Activated T-cell treated with anti-CD3 and anti-CD28 coated beads, Interleukin-2, amount 50 U/mL, for 1 hour (primary cell): ENCODE data around the gene TBC1D5.
"Not testable (repeated sequence)": the region's sequence is repeated elsewhere in the genome, so short reads cannot be mapped to it uniquely, and the experiment has no call there.

Experiments used
- DNase-seq: peaks from one replicate; pipeline ENCODE4 v3.0.0-alpha.2; 2020

Gene TBC1D5, protein sequence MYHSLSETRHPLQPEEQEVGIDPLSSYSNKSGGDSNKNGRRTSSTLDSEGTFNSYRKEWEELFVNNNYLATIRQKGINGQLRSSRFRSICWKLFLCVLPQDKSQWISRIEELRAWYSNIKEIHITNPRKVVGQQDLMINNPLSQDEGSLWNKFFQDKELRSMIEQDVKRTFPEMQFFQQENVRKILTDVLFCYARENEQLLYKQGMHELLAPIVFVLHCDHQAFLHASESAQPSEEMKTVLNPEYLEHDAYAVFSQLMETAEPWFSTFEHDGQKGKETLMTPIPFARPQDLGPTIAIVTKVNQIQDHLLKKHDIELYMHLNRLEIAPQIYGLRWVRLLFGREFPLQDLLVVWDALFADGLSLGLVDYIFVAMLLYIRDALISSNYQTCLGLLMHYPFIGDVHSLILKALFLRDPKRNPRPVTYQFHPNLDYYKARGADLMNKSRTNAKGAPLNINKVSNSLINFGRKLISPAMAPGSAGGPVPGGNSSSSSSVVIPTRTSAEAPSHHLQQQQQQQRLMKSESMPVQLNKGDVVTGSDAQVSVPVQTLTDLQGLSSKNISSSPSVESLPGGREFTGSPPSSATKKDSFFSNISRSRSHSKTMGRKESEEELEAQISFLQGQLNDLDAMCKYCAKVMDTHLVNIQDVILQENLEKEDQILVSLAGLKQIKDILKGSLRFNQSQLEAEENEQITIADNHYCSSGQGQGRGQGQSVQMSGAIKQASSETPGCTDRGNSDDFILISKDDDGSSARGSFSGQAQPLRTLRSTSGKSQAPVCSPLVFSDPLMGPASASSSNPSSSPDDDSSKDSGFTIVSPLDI

DNA sequence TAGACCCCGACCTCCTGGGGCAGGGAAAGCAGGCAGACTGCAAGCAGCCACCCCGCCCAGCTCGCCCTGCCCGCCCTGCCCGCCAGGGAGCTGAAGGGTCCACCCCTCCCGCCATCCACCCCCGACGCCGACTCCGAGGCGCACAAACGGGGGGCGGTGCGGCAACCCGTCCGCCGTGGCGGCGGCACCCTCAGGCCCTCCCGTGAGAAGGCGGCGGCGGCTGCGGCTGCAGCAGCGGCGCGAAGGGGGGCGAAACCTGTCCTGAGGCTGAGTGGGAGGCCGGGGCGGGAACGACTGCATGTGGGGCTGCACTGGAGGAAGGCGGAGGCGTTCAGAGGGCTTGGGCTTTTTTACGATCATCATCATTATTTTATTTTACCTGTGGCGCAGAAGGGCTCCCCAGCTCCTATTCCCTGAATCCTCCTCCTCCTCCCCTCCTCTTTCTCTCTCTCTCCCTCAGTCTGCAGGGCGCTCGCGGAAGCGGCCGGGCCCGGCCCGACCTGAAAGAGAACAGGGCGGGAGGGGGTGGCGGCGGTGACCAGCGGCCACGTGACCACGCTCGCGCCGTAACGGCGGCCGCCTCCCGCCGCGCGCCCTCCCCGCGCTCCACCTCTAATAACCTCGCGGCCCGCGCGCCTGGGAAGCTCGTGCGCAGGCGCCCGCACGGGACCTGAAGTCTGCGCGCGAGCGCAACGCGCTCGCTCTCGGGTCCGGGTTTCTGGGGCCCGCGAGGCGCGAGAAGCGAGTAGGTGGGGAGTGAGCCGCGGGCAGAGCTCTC is at the start of gene TBC1D5:
TSS of gene TBC1D5 (minus strand) at position 530 of the 778 bp plus-strand sequence. CDS start 234,061 bp downstream, outside the sequence.
- peak; percentile 86 for DNase-seq

DNA sequence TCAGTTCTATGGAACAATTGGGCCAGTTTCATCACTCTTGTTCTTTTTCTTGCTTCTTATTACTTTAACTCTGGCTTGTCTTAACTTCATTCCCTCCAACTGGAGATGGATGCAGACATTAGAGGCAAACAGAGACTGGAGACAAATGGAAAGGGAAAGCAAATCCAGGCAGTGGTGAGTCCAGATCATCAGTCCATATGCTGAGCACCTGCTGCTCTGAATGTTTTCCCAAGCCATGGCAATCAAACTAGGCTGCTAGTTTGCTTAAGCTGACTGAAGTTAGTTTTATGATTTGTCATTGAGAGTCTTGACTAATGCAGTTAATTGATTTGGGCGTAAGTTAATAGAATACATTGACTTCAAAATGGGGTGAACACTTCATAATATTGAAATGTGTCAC is 41.0 kb upstream of the TBC1D5 start:
- DNase-seq = no peak

DNA sequence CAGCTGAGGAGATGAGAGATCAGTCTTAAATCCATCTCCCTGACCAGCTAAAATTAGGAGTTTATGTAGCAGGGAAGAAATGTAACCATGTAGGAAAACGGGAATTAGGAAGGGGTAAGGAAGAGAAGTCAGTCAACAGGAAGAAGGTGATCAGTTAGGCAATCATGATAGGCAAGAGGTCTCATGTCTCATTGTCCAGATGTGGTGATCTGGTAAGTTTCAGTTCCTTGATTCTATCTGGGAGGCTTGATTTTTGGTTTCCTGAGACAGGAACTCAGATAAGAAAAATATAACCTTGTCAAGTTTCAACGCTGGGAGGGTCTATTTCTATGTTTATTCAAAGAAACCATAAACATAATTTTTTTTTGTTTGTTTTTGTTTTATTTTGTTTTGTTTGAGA is 40.3 kb upstream of the TBC1D5 start:
- no peak for DNase-seq

DNA sequence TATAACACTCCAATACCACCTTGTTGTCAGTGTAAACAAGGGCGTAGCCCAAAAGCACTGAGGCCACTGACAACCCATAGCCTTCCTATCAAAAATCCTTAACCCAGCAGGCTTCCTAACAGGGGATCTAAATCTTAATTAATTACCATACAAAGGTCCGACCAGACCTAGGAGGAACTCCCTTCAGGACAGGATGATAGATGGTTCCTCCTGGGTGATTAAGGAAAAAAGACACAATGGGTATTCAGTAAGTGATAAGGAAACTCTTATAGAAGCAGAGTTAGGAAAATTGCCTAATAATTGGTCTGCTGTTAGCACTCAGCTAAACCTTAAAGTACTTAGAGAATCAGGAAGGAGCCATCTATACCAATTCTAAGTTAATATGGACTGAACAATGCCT is 37.9 kb upstream of the TBC1D5 start:
- DNase-seq = not testable (repeated sequence)

DNA sequence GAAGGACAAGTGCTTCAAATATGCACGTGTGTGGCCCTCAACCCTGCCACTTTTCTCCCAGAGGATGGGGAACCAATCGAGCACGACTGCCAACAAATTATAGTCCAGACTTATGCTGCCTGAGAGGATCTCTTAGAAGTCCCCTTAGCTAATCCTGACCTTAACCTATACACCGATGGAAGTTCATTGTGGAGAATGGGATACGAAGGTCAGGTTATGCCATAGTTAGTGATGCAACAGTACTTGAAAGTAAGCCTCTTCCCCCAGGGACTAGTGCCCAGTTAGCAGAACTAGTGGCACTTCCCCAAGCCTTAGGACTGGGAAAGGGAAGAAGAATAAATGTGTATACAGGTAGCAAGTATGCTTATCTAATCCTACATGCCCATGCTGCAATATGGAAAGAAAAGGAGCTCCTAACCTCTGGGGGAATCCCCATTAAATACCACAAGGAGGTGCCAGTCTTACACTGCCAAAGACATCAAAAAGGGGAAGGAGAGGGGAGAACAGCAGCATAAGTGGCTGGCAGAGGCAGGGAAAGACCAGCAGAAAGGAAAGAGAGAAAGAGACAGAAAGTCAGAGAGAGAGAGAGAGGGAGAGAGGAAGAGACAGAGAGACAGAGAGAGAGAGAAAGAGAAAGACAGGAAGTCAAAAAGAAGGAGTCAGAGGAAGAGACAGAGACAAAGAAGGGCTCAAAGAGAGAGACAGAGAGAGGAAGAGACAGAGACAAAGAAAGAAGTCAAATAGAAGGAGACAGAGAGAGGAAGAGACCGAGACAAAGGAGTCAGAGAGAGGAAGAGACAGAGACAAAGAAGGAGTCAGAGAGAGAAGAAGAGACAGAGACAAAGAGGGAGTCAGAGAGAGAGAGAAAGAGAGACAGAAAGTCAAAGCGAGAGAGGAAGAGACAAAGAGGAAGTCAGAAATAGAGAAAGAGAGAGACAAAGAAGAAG is 37.1 kb upstream of the TBC1D5 start:
- DNase-seq = not testable (repeated sequence)

DNA sequence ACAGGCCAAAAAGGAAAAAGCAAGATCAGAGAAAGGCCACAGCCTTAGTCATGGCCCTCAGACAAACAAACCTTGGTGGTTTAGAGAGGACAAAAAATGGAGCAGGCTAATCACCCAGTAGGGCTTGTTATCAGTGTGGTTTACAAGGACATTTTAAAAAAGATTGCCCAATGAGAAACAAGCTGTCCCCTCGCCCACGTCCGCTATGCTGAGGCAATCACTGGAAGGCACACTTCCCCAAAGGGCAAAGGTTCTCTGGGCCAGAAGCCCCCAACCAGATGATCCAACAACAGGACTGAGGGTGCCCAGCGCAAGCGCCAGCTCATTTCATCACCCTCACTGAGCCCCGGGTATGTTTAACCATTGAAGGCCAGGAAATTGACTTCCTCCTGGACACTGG is 34.9 kb upstream of the TBC1D5 start:
- not testable (repeated sequence) for DNase-seq

DNA sequence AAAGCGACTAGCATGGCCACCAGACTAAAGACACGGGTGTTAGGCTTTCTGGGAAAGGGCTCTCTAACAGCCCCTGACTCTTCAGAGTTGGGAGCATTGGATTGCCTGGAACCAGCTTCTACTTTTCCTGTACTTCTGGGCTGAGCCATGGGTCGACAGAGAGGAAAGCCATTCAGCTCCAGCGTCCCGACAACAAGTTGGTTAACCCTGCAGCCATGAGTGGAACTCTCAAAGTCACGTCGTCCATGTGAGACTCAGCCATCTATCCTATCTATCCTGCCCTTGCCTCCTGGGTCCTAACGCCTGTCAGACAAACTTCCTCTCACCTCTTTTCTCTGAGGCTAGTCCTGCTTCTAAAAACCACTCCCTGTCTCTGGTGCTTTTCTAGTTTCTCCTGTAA is 32.6 kb upstream of the TBC1D5 start:
- peak; percentile 20 for DNase-seq

DNA sequence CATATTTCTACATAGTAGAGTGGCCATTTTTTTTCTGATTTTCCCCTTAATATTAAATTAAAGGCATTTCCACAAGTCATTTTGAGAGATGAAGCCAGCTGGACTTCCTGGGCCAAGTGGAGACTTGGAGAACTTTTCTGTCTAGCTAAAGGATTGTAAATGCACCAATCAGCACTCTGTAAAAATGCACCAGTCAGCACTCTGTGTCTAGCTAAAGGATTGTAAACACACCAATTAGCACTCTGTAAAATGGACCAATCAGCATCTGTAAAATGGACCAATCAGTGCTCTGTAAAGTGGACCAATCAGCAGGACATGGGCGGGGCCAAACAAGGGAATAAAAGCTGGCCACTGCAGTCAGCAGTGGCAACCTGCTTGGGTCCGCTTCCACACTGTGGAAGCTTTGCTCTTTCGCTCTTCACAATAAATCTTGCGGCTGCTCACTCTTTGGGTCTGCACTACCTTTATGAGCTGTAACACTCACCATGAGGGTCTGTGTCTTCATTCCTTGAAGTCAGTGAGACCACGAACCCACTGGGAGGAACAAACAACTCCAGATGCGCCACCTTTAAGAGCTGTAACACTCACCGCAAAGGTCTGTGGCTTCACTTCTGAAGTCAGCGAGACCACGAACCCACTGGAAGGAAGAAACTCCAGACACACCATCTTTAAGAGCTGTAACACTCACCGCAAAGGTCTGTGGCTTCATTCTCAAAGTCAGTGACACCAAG is 31.9 kb upstream of the TBC1D5 start:
- peak; percentile 34 for DNase-seq

DNA sequence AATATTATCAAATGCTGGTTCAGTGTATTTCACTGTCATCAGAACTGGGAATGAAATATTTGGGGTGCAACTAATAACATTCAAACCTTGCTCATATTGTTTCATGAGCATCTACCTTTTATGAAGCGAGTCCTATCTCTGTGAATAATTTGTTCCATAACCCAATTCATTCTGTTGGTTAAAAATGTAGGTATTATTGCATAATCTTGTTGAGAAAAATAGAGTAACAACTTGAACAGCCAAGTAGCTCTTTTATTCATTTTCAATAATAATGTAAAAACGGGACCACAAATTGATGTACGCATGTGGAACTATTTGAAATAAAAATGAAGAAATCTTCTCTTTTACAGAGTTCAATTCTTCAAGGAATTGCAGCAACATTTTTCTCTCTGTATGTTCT is 30.1 kb upstream of the TBC1D5 start:
- no peak for DNase-seq

DNA sequence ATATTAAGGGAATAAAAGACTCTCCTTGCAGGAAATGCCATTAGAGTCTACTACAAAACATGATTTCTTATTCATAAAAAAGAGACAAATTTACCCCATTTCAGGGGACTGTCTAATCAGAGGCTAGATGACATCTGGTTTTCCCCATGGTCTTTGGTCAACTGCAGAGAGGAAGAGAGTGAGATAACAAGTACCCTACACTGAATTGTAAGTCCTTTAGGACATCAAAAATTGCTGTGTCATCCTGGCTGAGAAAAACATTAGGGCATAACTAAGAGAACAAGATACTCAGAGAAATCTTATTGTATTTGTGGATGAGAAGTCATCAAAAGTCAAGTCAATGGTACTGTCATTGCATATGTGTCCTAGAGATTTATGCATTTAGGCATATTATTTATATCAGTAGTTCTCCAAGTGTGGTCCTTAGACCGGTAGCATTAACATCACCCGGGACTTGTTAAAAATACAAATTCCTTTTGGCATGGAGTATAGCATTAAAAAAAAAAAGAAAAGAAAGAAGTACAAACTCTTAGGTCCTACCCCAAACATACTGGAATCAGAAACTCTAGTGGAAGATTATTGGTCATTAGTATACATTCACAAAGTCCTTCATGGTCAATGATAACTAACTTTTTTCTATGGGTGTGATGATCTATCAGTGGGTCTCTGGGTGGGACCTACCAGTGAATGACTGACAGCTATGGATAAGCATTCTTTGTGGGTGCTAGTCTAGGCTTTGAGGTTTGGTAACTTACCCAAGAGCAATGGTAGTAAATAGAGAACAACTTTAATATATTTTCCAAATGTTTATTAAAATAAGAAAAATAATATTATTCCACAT is 29.0 kb upstream of the TBC1D5 start:
- no peak for DNase-seq

DNA sequence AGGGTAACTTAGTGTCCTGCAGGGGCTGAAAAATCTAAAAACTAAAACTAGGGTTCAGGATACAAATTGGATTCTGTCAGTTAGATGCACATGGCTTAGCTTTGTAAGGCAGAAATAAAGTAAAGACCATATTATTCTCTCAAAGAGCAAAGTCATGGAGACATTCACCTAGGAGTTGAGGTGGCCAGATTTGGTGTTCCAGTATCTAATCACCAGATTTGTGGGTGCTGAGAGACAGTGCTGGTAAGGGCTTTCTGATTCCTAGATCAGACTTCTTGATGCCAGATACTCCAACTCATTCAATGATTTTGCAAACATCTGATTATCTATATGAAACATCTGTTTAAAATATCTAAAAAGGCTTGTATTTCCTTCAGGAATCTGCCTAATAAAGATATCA is 28.3 kb upstream of the TBC1D5 start:
- DNase-seq = no peak

DNA sequence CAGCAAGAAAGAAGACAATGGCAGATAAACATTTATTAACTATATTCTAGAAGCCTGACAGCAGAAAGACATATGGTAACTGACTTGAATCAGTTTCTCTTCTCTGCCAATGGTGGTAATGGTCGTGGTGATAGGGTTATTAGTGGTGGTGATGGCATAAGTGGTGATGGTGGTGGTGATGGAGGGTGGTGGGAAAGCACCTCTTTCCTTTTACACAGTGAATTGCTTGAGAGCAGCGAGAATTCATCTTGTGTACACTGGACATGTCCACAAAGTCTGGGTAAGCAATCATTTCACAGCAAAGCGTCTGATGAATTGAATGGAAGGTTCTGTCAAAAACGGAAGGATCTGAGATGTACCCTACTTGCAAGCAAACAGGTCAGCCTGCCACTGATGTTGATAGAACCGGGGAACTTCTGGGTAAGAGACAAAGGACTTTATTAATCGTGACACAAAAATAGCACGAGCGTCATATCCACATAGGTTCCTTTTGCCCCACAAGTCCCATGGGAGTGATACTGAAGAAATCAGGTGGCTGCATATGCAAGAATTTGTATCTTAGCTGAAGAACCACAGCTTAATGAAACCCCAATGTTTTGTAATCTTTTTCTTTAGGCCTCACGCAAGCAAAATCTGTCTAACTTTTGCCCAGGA is 23.5 kb upstream of the TBC1D5 start:
- DNase-seq = no peak

DNA sequence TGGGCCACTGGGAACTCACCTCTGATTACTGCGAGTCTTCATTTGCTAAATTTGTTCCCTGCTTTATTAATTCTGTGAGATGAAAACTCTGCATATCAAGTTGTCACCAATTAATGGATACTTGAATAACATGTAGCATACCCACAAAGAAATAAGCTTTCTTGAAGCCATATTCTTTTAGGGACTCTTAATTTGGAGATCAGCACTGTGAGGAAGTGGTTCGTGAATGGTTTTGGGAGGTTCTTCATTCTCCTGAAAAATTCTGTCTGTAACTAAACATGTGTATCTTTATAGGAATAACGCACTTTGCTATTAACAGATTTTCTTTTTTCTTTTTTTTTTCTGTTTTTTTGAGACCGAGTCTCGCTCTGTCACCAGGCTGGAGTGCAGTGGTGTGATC is 19.1 kb upstream of the TBC1D5 start:
- no peak for DNase-seq

DNA sequence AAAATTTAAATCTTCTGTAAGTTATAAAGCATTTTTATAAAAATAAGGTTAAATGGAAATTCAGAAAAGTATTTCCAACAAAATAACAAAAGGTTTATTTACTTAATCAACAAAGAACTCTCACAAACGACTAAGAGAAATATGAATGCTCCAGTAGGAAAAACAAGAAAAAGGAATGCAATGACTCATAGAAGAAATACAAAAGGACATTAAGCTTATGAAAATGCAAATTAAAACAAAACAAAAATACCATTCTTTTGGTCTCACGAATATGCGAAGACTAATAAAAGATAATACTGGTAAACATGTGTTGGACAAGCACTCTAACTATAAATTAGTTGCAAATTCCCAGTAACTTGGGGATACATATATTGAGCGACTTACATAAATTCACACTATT is 17.5 kb upstream of the TBC1D5 start:
- no peak for DNase-seq

DNA sequence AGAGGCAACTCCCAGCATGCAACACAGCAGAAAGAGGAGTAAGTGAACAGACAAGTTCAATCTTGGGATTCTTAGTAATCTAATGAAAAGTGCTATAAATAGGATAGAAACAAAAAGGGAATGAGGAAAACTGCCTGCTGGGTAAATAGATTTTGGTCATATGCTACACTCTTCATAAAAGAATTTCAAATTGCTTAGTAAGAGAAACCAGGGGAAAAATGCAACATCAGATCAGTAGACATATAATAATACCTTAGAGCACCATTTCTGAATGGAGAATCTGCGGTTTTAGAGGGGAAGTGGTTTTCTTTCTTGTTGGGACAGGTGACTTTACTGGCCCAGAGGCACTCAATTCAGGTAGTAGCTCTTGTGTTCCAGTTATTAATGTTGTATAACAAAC is 13.4 kb upstream of the TBC1D5 start:
- no peak for DNase-seq

DNA sequence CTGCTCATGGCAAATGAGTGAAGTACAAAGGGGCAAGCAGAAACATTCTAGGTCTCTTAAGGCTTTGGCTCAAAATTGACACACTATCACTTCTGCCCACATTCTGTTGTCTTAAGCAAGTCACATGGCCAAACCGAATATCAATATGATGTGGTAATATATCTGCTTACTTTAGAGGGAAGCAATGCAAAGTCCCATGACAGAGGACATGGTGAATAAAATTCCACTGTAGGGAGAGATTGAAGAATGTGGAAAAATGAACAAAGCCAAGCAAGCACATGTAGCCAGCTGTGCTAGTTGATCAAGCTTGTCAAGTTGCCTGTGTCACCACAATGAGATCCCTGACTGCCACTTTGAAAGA is 11.2 kb upstream of the TBC1D5 start:
- no peak for DNase-seq

DNA sequence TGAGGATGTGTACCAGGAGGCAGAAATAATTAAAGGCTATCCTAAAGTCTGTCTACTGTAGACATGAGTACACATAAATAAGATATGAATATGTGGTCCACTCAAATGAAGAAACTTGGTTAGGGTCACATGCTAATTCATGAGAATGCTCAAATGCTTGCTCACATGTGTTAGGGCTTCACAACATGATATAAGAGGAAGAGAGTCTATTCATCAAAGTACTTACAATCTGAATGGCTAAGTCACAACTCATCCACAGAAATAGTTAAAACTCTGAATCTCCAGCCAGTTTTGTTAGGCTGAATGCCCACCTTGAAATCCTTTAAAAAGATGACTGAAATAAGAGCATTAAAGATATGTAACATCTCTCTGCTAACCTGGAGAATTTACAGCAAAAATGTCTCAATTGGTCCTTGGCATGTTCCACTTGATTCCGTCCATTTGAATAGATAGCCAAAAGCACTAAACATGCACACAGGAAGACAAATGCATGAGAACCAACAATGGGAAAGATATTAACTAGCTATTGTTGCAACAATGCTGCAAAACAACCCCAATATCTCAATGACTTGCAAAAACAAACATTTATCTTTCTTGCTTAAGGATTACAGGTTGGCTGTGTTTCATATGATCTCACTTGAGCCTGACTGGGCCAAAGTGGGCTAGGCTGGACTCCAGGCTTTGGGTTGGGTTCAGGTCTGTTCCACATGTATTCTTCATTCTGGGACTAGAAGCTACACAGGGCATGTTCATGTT is 10.6 kb upstream of the TBC1D5 start:
- DNase-seq = no peak

DNA sequence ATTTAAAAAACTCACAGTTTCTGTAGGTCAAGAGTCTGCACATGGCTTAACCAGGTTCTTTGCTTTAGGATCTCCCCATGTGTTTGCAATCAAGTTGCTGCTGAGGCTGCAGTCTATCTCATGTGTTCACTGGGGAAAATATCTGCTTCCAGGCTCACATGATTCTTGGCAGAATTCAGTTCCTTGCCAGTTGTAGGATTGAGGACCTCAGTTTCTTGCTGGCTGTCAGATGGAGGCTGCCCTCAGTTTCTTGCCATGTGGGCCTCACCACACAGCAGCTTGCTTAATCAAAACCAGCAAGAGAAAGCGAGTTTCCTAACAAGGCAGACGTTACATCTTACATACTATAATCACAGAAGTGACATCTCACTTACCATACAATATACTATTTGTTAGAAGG is 10.0 kb upstream of the TBC1D5 start:
- DNase-seq = no peak

DNA sequence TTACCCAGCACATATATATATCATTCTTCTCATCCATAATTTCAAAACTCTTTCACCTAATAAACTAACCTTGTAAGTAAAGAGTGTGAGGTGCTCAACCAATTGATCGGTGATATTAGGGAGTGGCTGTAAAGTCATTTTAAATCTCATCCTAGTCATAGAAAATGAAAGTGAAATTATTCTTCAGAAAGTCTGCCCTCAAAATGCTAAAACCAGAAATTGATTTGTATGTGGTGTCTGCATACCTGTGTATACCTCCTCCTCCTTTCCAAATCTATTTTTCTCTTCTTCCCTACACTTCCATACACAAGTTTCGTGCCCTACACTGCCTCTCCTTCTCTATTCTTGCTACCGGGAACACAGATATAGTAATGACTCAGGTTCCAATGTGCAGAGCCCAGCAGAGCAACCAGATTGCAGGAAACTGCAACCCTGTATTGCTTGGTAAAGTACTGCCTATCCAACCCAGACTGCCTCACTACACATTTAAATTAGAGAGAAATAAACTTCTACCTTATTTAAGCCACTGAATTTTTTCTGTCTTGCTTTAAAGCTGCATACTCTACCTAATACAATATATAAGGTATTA is 7.4 kb upstream of the TBC1D5 start:
- no peak for DNase-seq
